ENCODE measurements around the gene RAB33B.
"Not testable (repeated sequence)": the region's sequence is repeated elsewhere in the genome, so short reads cannot be mapped to it uniquely, and the experiment has no call there.

Gene RAB33B

GRCh38 chr4:139453371-139454110 is 380 bp upstream of the RAB33B start:
- DNase-seq (ENCODE audit: low read depth), result peak; percentile 89
- no peak for TF ChIP-seq CTCF (conservative IDR thresholded peaks at IDR 0.05; ENCODE audit: low read depth, low read length)
- H3K4me3 ChIP-seq (ENCODE audit: low read length), result peak overlapping the region; percentile 82

- no peak for DNase-seq (ENCODE audit: low read depth)
- H3K4me3 ChIP-seq (ENCODE audit: low read length), result peak overlapping the region; percentile 82
- no peak for TF ChIP-seq CTCF (conservative IDR thresholded peaks at IDR 0.05; ENCODE audit: low read depth, low read length)
Measured at GRCh38 chr4:139455126-139455538, 1.2 kb downstream of the RAB33B start.

- no peak overlapping the region for H3K4me3 ChIP-seq (ENCODE audit: low read length)
- DNase-seq (ENCODE audit: low read depth), result peak; percentile 57
- TF ChIP-seq CTCF (conservative IDR thresholded peaks at IDR 0.05; ENCODE audit: low read depth, low read length), result no peak
Measured at GRCh38 chr4:139457318-139457717, 3.4 kb downstream of the RAB33B start.

- TF ChIP-seq CTCF (conservative IDR thresholded peaks at IDR 0.05; ENCODE audit: low read depth, low read length), result no peak
- no peak for DNase-seq (ENCODE audit: low read depth)
- H3K4me3 ChIP-seq (ENCODE audit: low read length), result no peak overlapping the region
Measured at GRCh38 chr4:139458543-139458942, 4.6 kb downstream of the RAB33B start.

GRCh38 chr4:139458999-139459398 is 5.1 kb downstream of the RAB33B start:
- no peak for DNase-seq (ENCODE audit: low read depth)
- H3K4me3 ChIP-seq (ENCODE audit: low read length), result no peak overlapping the region
- no peak for TF ChIP-seq CTCF (conservative IDR thresholded peaks at IDR 0.05; ENCODE audit: low read depth, low read length)

- DNase-seq (ENCODE audit: low read depth), result no peak
- TF ChIP-seq CTCF (conservative IDR thresholded peaks at IDR 0.05; ENCODE audit: low read depth, low read length), result no peak
- no peak overlapping the region for H3K4me3 ChIP-seq (ENCODE audit: low read length)
Measured at GRCh38 chr4:139460565-139460964, 6.6 kb downstream of the RAB33B start.

GRCh38 chr4:139461022-139461628 is 7.2 kb downstream of the RAB33B start:
- H3K4me3 ChIP-seq (ENCODE audit: low read length), result no peak overlapping the region
- no peak for DNase-seq (ENCODE audit: low read depth)
- TF ChIP-seq CTCF (conservative IDR thresholded peaks at IDR 0.05; ENCODE audit: low read depth, low read length), result no peak

- not testable (repeated sequence) for DNase-seq (ENCODE audit: low read depth)
Measured at GRCh38 chr4:139464512-139464911, 10.6 kb downstream of the RAB33B start.

More at GRCh38 chr4:139464512-139464911, 10.6 kb downstream of the RAB33B start:
- not testable (repeated sequence) for H3K4me3 ChIP-seq (ENCODE audit: low read length)
